ENCODE measurements around the gene NCOA1. TPM values are rescaled to one million over a fixed set of nuclear protein-coding genes. Genes with fewer than 3 reads are reported as not detected.
A peak's percentile ranks its signal among the peaks of the same experiment; 100 is the strongest.

Gene NCOA1
- total and polyA plus RNA-seq, 10 of the 15 experiments (the other 5 are each of a cell fraction or from before 2014, with no cell fraction given): 1.8 to 35.6 (median 6.1) TPM

DNA sequence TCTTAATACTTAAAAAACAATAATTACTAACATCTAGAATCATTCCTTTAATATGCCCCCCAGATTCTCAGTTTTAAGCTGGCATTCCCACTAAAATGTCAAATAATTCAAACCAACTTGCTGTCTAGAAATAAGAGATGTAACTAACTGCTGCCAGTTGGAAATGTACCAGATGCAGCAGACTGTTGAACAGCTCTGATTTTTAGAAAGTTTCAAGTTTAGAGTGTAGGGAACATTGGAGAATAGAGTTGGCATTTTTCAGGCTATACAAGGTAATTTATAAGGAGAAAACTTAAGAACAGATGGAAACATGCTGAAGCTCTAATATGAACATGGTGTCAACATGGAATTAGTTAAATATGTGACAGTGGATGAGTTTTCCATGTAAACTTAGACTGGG, 200.8 kb downstream of the NCOA1 start:
- ChIA-PET SMC1A (ENCODE audit: uncharacterized antibody, unreplicated experiment) (no interaction called here), POLR2A (interaction anchor here (1.2 kb wide), 1 partner anchor 9 kb away, joined by 3 read pairs; no protein-coding TSS in a partner anchor), RAD21 (ENCODE audit: unreplicated experiment) (interaction anchor here (1.0 kb wide), 1 partner anchor 75 kb away, joined by 3 read pairs; no protein-coding TSS in a partner anchor), CTCF (interaction anchor here (0.7 to 1.0 kb wide), 2 partner anchors 99 to 270 kb away, joined by 3 to 4 read pairs; no protein-coding TSS in a partner anchor)
- Histone ChIP-seq H3K4me3 (no peak overlapping the region), H3K79me2 (ENCODE audit: control insufficient read depth, insufficient read depth, low read length) (no peaks in the 10 kb centered on the region), H4K20me1 (ENCODE audit: control insufficient read depth, insufficient read depth) (no peaks in the 10 kb centered on the region), H3K4me1 (ENCODE audit: control insufficient read depth, insufficient read depth, low read length) (no peaks in the 10 kb centered on the region), H3K36me3 (ENCODE audit: control insufficient read depth in 2 of 2, insufficient read depth in 2 of 2, low read length in 1 of 2) (peaks cover 0 to 4% of the 10 kb centered on the region in 2 experiments; a peak in 2 of 4 replicates), H3K9me3 (replicated peaks; ENCODE audit: control insufficient read depth, insufficient read depth, low read length) (no peaks in the 10 kb centered on the region), H3K27me3 (replicated peaks in 1 of 2; ENCODE audit: control insufficient read depth in 2 of 2, insufficient read depth in 2 of 2, low read length in 1 of 2) (no peaks in the 10 kb centered on the region), H3K4me2 (ENCODE audit: control insufficient read depth, insufficient read depth) (no peak overlapping the region), H3K27ac (ENCODE audit: control insufficient read depth, insufficient read depth) (no peak overlapping the region), H3K9ac (ENCODE audit: control insufficient read depth, insufficient read depth, low read length) (no peak overlapping the region), H2AFZ (ENCODE audit: control insufficient read depth, low read depth, low read length) (no peak overlapping the region)
- in situ Hi-C loops (cut with MboI): no loop called here
- intact Hi-C loops (cut with micrococcal nuclease; ENCODE audit: unreplicated experiment): no loop called here
- BruUV-seq (replicated peaks): no TSS peak
- no peak for FAIRE-seq
- no peak for TF ChIP-seq CEBPB (IDR thresholded peaks at IDR 0.05; ENCODE audit: borderline replicate concordance in 1 of 2, low read depth in 2 of 2, low read length in 2 of 2)
- TF ChIP-seq RCOR1 (conservative IDR thresholded peaks at IDR 0.05; ENCODE audit: low read depth, low read length): no peak
- TF ChIP-seq, protein P1, sequence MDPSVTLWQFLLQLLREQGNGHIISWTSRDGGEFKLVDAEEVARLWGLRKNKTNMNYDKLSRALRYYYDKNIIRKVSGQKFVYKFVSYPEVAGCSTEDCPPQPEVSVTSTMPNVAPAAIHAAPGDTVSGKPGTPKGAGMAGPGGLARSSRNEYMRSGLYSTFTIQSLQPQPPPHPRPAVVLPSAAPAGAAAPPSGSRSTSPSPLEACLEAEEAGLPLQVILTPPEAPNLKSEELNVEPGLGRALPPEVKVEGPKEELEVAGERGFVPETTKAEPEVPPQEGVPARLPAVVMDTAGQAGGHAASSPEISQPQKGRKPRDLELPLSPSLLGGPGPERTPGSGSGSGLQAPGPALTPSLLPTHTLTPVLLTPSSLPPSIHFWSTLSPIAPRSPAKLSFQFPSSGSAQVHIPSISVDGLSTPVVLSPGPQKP (IDR thresholded peaks at IDR 0.05; ENCODE audit: low read depth, low read length): no peak
- TF ChIP-seq HCFC1 (IDR thresholded peaks at IDR 0.05; ENCODE audit: low read length): no peak
- TF ChIP-seq POU2F2 (IDR thresholded peaks at IDR 0.05; ENCODE audit: borderline replicate concordance, low read depth, low read length): no peak
- no peak for DNase-seq (ENCODE audit: low read depth, low spot score)
- ATAC-seq: no peak

DNA sequence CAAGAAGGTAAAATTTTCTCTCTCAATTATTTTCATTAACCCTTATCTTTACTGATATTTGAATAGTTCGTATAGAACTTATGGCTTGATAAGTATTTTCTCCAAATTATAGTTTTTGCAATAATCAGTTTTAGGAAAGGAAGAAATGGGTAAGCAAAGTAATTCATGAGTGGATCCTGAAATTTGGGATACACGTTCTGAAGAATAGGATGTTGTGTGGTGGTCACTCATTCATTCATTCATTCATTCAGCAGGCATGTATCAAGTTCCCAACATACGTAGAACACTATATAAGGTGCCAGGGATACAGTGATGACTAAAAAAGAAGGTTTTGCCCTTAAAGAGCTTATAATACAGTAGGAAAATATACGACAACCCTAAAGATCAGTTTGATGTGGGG, 206.7 kb downstream of the NCOA1 start:
- no peaks in the 10 kb centered on the region for H3K79me2 ChIP-seq (ENCODE audit: control insufficient read depth, insufficient read depth, low read length)
- peaks cover 0 to 4% of the 10 kb centered on the region in 2 experiments; a peak in 2 of 4 replicates for H3K36me3 ChIP-seq (ENCODE audit: control insufficient read depth in 2 of 2, insufficient read depth in 2 of 2, low read length in 1 of 2)
- DNase-seq (ENCODE audit: low read depth, low spot score): no peak
- H3K9me3 ChIP-seq (replicated peaks; ENCODE audit: control insufficient read depth, insufficient read depth, low read length): no peaks in the 10 kb centered on the region
- BruUV-seq (replicated peaks): no TSS peak
- no peak for TF ChIP-seq NBN (IDR thresholded peaks at IDR 0.05)
- no peak for TF ChIP-seq CEBPB (IDR thresholded peaks at IDR 0.05; ENCODE audit: borderline replicate concordance in 1 of 2, low read depth in 2 of 2, low read length in 2 of 2)
- TF ChIP-seq ZBED1 (IDR thresholded peaks at IDR 0.05; ENCODE audit: borderline replicate concordance): no peak
- no peak for TF ChIP-seq RUNX3 (IDR thresholded peaks at IDR 0.05; ENCODE audit: low read length)
- TF ChIP-seq ZNF24 (IDR thresholded peaks at IDR 0.05): peak; percentile 61; the same call in 1 of the 2 replicates
- TF ChIP-seq, protein P2, sequence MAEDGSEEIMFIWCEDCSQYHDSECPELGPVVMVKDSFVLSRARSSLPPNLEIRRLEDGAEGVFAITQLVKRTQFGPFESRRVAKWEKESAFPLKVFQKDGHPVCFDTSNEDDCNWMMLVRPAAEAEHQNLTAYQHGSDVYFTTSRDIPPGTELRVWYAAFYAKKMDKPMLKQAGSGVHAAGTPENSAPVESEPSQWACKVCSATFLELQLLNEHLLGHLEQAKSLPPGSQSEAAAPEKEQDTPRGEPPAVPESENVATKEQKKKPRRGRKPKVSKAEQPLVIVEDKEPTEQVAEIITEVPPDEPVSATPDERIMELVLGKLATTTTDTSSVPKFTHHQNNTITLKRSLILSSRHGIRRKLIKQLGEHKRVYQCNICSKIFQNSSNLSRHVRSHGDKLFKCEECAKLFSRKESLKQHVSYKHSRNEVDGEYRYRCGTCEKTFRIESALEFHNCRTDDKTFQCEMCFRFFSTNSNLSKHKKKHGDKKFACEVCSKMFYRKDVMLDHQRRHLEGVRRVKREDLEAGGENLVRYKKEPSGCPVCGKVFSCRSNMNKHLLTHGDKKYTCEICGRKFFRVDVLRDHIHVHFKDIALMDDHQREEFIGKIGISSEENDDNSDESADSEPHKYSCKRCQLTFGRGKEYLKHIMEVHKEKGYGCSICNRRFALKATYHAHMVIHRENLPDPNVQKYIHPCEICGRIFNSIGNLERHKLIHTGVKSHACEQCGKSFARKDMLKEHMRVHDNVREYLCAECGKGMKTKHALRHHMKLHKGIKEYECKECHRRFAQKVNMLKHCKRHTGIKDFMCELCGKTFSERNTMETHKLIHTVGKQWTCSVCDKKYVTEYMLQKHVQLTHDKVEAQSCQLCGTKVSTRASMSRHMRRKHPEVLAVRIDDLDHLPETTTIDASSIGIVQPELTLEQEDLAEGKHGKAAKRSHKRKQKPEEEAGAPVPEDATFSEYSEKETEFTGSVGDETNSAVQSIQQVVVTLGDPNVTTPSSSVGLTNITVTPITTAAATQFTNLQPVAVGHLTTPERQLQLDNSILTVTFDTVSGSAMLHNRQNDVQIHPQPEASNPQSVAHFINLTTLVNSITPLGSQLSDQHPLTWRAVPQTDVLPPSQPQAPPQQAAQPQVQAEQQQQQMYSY (CRISPR knock-in tag; IDR thresholded peaks at IDR 0.05): no peak
- ChIA-PET SMC1A (ENCODE audit: uncharacterized antibody, unreplicated experiment) (no interaction called here), CTCF (interaction anchor here (0.7 kb wide), 1 partner anchor 159 kb away, joined by 4 read pairs; no protein-coding TSS in a partner anchor), RAD21 (ENCODE audit: unreplicated experiment) (interaction anchor here (0.9 kb wide), 1 partner anchor 202 kb away, joined by 3 read pairs; no protein-coding TSS in a partner anchor), POLR2A (no interaction called here)
- no peak overlapping the region for H3K4me3 ChIP-seq
- H4K20me1 ChIP-seq (ENCODE audit: control insufficient read depth, insufficient read depth): no peaks in the 10 kb centered on the region
- intact Hi-C loops (cut with micrococcal nuclease; ENCODE audit: unreplicated experiment) (no loop called here), in situ Hi-C loops (cut with MboI) (no loop called here)
- H3K9ac ChIP-seq (ENCODE audit: control insufficient read depth, insufficient read depth, low read length): no peak overlapping the region
- ATAC-seq: no peak
- no peaks in the 10 kb centered on the region for H3K4me1 ChIP-seq (ENCODE audit: control insufficient read depth, insufficient read depth, low read length)
- H2AFZ ChIP-seq (ENCODE audit: control insufficient read depth, low read depth, low read length): no peak overlapping the region
- no peak for FAIRE-seq
- H3K27me3 ChIP-seq (replicated peaks in 1 of 2; ENCODE audit: control insufficient read depth in 2 of 2, insufficient read depth in 2 of 2, low read length in 1 of 2): no peaks in the 10 kb centered on the region
- WGBS (ENCODE audit: insufficient coverage, insufficient replicate concordance, low lambda C conversion rate, missing lambda C conversion rate): 93% methylated on average over 4 of the region's 4 CpGs
- no peak overlapping the region for H3K4me2 ChIP-seq (ENCODE audit: control insufficient read depth, insufficient read depth)
- H3K27ac ChIP-seq (ENCODE audit: control insufficient read depth, insufficient read depth): no peak overlapping the region

Data from GM12878 (cell line).